IPS-20b (cell line): ENCODE data around the gene CTDP1.

Source experiments
- H3K27ac ChIP-seq: one replicate; pipeline ENCODE4 v1.5.1; 2013; ENCODE audit warnings: low read length
- H3K27me3 ChIP-seq: 2 replicates; pipeline ENCODE4 v1.6.1; 2013; ENCODE audit warnings: mild to moderate bottlenecking, low read length, inconsistent platforms; ENCODE audit not compliant: insufficient read depth
- H3K36me3 ChIP-seq: 2 replicates; pipeline ENCODE4 v1.6.1; 2013; ENCODE audit warnings: low read depth, mild to moderate bottlenecking, inconsistent platforms, low read length, moderate library complexity; ENCODE audit not compliant: insufficient read depth
- H3K4me1 ChIP-seq: 2 replicates; pipeline ENCODE4 v1.6.1; 2013; ENCODE audit warnings: mild to moderate bottlenecking, control low read depth, inconsistent platforms, low read length, moderate library complexity; ENCODE audit not compliant: insufficient read depth
- H3K4me3 ChIP-seq: 2 replicates; pipeline ENCODE4 v1.5.1; 2013; ENCODE audit warnings: mild to moderate bottlenecking, low read length, inconsistent platforms
- H3K9ac ChIP-seq: 2 replicates; pipeline ENCODE4 v1.6.1; 2013; ENCODE audit warnings: low read depth, mild to moderate bottlenecking, inconsistent platforms, low read length, moderate library complexity
- H3K9me3 ChIP-seq: 2 replicates; pipeline ENCODE4 v1.6.1; 2013; ENCODE audit warnings: mild to moderate bottlenecking, low read depth, low read length, inconsistent platforms; ENCODE audit not compliant: insufficient read depth

The CTDP1 gene

GRCh38 chr18:79794846-79795245, 115.2 kb downstream of the CTDP1 start:
- H3K4me1 ChIP-seq, result peaks cover 3% of the 10 kb centered on the region; the same call in 1 of the 2 replicates
- H3K9ac ChIP-seq, result no peak overlapping the region
- no peak overlapping the region for H3K4me3 ChIP-seq
- no peaks in the 10 kb centered on the region for H3K9me3 ChIP-seq
- H3K36me3 ChIP-seq, result no peaks in the 10 kb centered on the region
- H3K27ac ChIP-seq, result no peak overlapping the region
- H3K27me3 ChIP-seq, result peaks cover 84% of the 10 kb centered on the region

GRCh38 chr18:79795446-79795845, 115.8 kb downstream of the CTDP1 start:
- Histone ChIP-seq H3K4me3 (no peak overlapping the region), H3K4me1 (peaks cover 3% of the 10 kb centered on the region; the same call in 1 of the 2 replicates), H3K27ac (no peak overlapping the region), H3K9me3 (no peaks in the 10 kb centered on the region), H3K27me3 (peaks cover 84% of the 10 kb centered on the region), H3K9ac (no peak overlapping the region), H3K36me3 (no peaks in the 10 kb centered on the region)

GRCh38 chr18:79796016-79796415, 116.4 kb downstream of the CTDP1 start:
- Histone ChIP-seq H3K4me1 (peaks cover 3% of the 10 kb centered on the region; the same call in 1 of the 2 replicates), H3K36me3 (no peaks in the 10 kb centered on the region), H3K27me3 (peaks cover 84% of the 10 kb centered on the region), H3K27ac (no peak overlapping the region), H3K9me3 (no peaks in the 10 kb centered on the region), H3K9ac (no peak overlapping the region), H3K4me3 (no peak overlapping the region)

GRCh38 chr18:79796531-79797405, 117.2 kb downstream of the CTDP1 start:
- Histone ChIP-seq H3K27ac (no peak overlapping the region), H3K9ac (no peak overlapping the region), H3K4me3 (no peak overlapping the region), H3K27me3 (peaks cover 79% of the 10 kb centered on the region), H3K36me3 (no peaks in the 10 kb centered on the region), H3K9me3 (no peaks in the 10 kb centered on the region), H3K4me1 (peaks cover 3% of the 10 kb centered on the region; the same call in 1 of the 2 replicates)

- Histone ChIP-seq H3K27ac (no peak within 1 kb of the TSS), H3K9ac (0 out of 2 replicates have a peak within 1 kb of the TSS, but pooled peaks have one; percentile 15), H3K4me1 (peaks cover 3% of the 10 kb centered on the region; the same call in 1 of the 2 replicates), H3K36me3 (no peaks in the 10 kb centered on the region), H3K27me3 (peaks cover 70% of the 10 kb centered on the region), H3K9me3 (no peaks in the 10 kb centered on the region), H3K4me3 (peak within 1 kb of the TSS; percentile 62)
Observed at GRCh38 chr18:79797518-79798345, 118.1 kb downstream of the CTDP1 start, which contains the start of gene KCNG2. Gene KCNG2 (plus strand): TSS chr18:79797938. CDS start chr18:79863668, 65,730 bp downstream.

GRCh38 chr18:79798346-79798998, 118.9 kb downstream of the CTDP1 start:
- peaks cover 70% of the 10 kb centered on the region for H3K27me3 ChIP-seq
- H3K27ac ChIP-seq, result no peak overlapping the region
- H3K4me3 ChIP-seq, result peak overlapping the region; percentile 62
- no peaks in the 10 kb centered on the region for H3K36me3 ChIP-seq
- H3K9me3 ChIP-seq, result no peaks in the 10 kb centered on the region
- H3K4me1 ChIP-seq, result peaks cover 3% of the 10 kb centered on the region; the same call in 1 of the 2 replicates
- H3K9ac ChIP-seq, result 0 out of 2 replicates have a peak overlapping the region, but pooled peaks have one; percentile 15

- H3K27ac ChIP-seq, result no peak overlapping the region
- H3K4me1 ChIP-seq, result peaks cover 3% of the 10 kb centered on the region; the same call in 1 of the 2 replicates
- no peak overlapping the region for H3K9ac ChIP-seq
- H3K36me3 ChIP-seq, result no peaks in the 10 kb centered on the region
- peaks cover 70% of the 10 kb centered on the region for H3K27me3 ChIP-seq
- H3K9me3 ChIP-seq, result no peaks in the 10 kb centered on the region
- H3K4me3 ChIP-seq, result peak overlapping the region; percentile 62; the same call in 1 of the 2 replicates
Observed at GRCh38 chr18:79798999-79799370, 119.4 kb downstream of the CTDP1 start.

- Histone ChIP-seq H3K9ac (no peak overlapping the region), H3K4me3 (no peak overlapping the region), H3K9me3 (no peaks in the 10 kb centered on the region), H3K36me3 (no peaks in the 10 kb centered on the region), H3K4me1 (peaks cover 3% of the 10 kb centered on the region; the same call in 1 of the 2 replicates), H3K27me3 (peaks cover 62% of the 10 kb centered on the region), H3K27ac (no peak overlapping the region)
Observed at GRCh38 chr18:79799619-79800370, 120.2 kb downstream of the CTDP1 start.

- Histone ChIP-seq H3K9me3 (no peaks in the 10 kb centered on the region), H3K9ac (no peak overlapping the region), H3K27ac (no peak overlapping the region), H3K4me3 (no peak overlapping the region), H3K4me1 (peaks cover 3% of the 10 kb centered on the region; the same call in 1 of the 2 replicates), H3K36me3 (no peaks in the 10 kb centered on the region), H3K27me3 (peaks cover 54% of the 10 kb centered on the region)
Observed at GRCh38 chr18:79800371-79801180, 121.0 kb downstream of the CTDP1 start.

GRCh38 chr18:79801217-79801616, 121.6 kb downstream of the CTDP1 start:
- Histone ChIP-seq H3K9ac (no peak overlapping the region), H3K4me3 (no peak overlapping the region), H3K27ac (no peak overlapping the region), H3K4me1 (peaks cover 3% of the 10 kb centered on the region; the same call in 1 of the 2 replicates), H3K36me3 (no peaks in the 10 kb centered on the region), H3K27me3 (peaks cover 48% of the 10 kb centered on the region), H3K9me3 (no peaks in the 10 kb centered on the region)
